K562 (cell line): Measurements from ENCODE around the gene NFKBIB. TPM values are rescaled to one million over a fixed set of nuclear protein-coding genes. Genes with fewer than 3 reads are reported as not detected.
A peak's percentile ranks its signal among the peaks of the same experiment; 100 is the strongest.

Source experiments
- BMI1 ChIP-seq: fragments of 150-350 bp; IDR thresholded peaks from 2 replicates; pipeline ENCODE4 v1.6.1; 2014; ENCODE audit warnings: low read length
- CBX2 ChIP-seq: fragments of 200-600 bp; sonication (generic); IDR thresholded peaks from one replicate; pipeline ENCODE4 v1.6.1; 2012; ENCODE audit warnings: mild to moderate bottlenecking, low read length, inconsistent platforms; ENCODE audit not compliant: insufficient read depth, poor library complexity, severe bottlenecking
- CGGBP1 ChIP-seq: fragments of 250-450 bp; sonication (Bioruptor Pico); IDR thresholded peaks from 2 replicates; pipeline ENCODE4 v1.9.0; 2021; ENCODE audit warnings: mild to moderate bottlenecking
- EHMT2 ChIP-seq: fragments of 450-650 bp; IDR thresholded peaks from 2 replicates; pipeline ENCODE4 v1.6.1; 2018; ENCODE audit warnings: antibody characterized with exemption
- HMG20B ChIP-seq: fragments of 250-450 bp; sonication (Bioruptor Pico); IDR thresholded peaks from 2 replicates; pipeline ENCODE4 v1.5.0; 2021; ENCODE audit warnings: mild to moderate bottlenecking
- KAT7 ChIP-seq: sonication (generic); formaldehyde crosslinking; IDR thresholded peaks from 2 replicates; pipeline ENCODE4 v1.8.0; 2022; ENCODE audit warnings: missing genetic modification reagents, mild to moderate bottlenecking, borderline replicate concordance
- KDM4B ChIP-seq, 2 experiments: fragments of 450-650 bp in 1 of 2; sonication (generic) in 1 of 2; IDR thresholded peaks; 2 replicates each; pipeline ENCODE4 v1.6.1; 2016 to 2017; ENCODE audit warnings: borderline replicate concordance in 2 of 2, antibody characterized with exemption in 1 of 2, low read depth in 1 of 2, mild to moderate bottlenecking in 1 of 2
- MEF2A ChIP-seq: IDR thresholded peaks from 2 replicates; pipeline ENCODE4 v1.6.1; 2011; ENCODE audit warnings: low read depth, mild to moderate bottlenecking, low read length, moderate library complexity; ENCODE audit not compliant: control insufficient read depth
- NCOR1 ChIP-seq: fragments of 450-650 bp; IDR thresholded peaks from 2 replicates; pipeline ENCODE4 v1.6.1; 2016; ENCODE audit warnings: mild to moderate bottlenecking, moderate library complexity
- PREB ChIP-seq: sonication (generic); formaldehyde crosslinking; IDR thresholded peaks from 2 replicates; pipeline ENCODE4 v1.8.1; 2023; ENCODE audit warnings: mild to moderate bottlenecking, missing genetic modification reagents
- RHOXF2B ChIP-seq: fragments of 250-450 bp; sonication (Bioruptor Pico); conservative IDR thresholded peaks from 2 replicates; pipeline ENCODE4 v1.5.1; 2021
- SRSF9 ChIP-seq: fragments of 200-400 bp; formaldehyde crosslinking; IDR thresholded peaks from 2 replicates; pipeline ENCODE4 v1.6.1; 2017; ENCODE audit warnings: low read depth, low read length, borderline replicate concordance
- THRAP3 ChIP-seq: fragments of 450-650 bp; IDR thresholded peaks from 2 replicates; pipeline ENCODE4 v1.6.1; 2016; ENCODE audit warnings: mild to moderate bottlenecking, inconsistent platforms, borderline replicate concordance
- TRIM28 ChIP-seq: fragments of 450-650 bp; IDR thresholded peaks from 2 replicates; pipeline ENCODE4 v1.6.1; 2017
- TSHZ1 ChIP-seq: fragments of 250-450 bp; sonication (Bioruptor Pico); IDR thresholded peaks from 2 replicates; pipeline ENCODE4 v1.4.0; 2020; ENCODE audit warnings: mild to moderate bottlenecking, moderate library complexity
- ZBED1 ChIP-seq: IDR thresholded peaks from 2 replicates; pipeline ENCODE4 v1.6.1; 2014
- ZBTB17 ChIP-seq: fragments of 450-650 bp; formaldehyde crosslinking; IDR thresholded peaks from 2 replicates; pipeline ENCODE4 v1.4.0; 2020; ENCODE audit warnings: mild to moderate bottlenecking
- ZHX1 ChIP-seq: fragments of 150-350 bp; conservative IDR thresholded peaks from 2 replicates; pipeline ENCODE4 v1.6.1; 2014; ENCODE audit warnings: low read length
- ZNF398 ChIP-seq: fragments of 250-450 bp; sonication (Bioruptor Pico); IDR thresholded peaks from 2 replicates; pipeline ENCODE4 v1.8.0; 2021; ENCODE audit warnings: moderate library complexity, mild to moderate bottlenecking, inconsistent platforms
- polyA plus RNA-seq, 8 experiments: library from polyadenylated mRNA; depleted of rRNA in 4 of 8; stranded (reverse) in 5 of 8; unstranded in 3 of 8; fragments of >200 nt; fragmentation: Nextera tagmentation in 2 of 8; fragmentation: Illumina TruSeq in 1 of 8; extraction: Ambion mirVana in 2 of 8; extraction: Trizol in 1 of 8; gene quantifications; 2 replicates each; pipeline versions ENCODE4 v1.2.1 to v1.2.3, GENCODE V29; 2011 to 2014; ENCODE audit warnings: inconsistent platforms in 1 of 8, missing spikeins in 1 of 8
- total RNA-seq, 7 experiments: library from RNA; depleted of rRNA in 6 of 7; stranded (reverse); fragments of >200 nt in 6 of 7; fragmentation: Illumina TruSeq in 2 of 7; extraction: Trizol in 2 of 7; gene quantifications; 2 replicates each; pipeline versions ENCODE4 v1.2.1 to v1.2.3, GENCODE V29; 2011 to 2021; ENCODE audit warnings: low replicate concordance in 1 of 7

Gene NFKBIB
- total and polyA plus RNA-seq, 9 of the 15 experiments (the other 6 are each of a cell fraction or from before 2014, with no cell fraction given) = 1.5 to 44.9 (median 10.4) TPM

GRCh38 chr19:38852231-38853044 lies 47.3 kb upstream of the NFKBIB start (continued):
- TF ChIP-seq MEF2A (no peak), THRAP3 (no peak), ZNF398 (CRISPR knock-in tag) (no peak), KAT7 (no peak), TRIM28 (no peak), PREB (CRISPR knock-in tag) (no peak), CBX2 (no peak), ZHX1 (no peak), ZBED1 (no peak), KDM4B (IDR thresholded peaks at IDR 0.05; ENCODE audit: borderline replicate concordance in 2 of 2, low read depth in 1 of 2) (no peak), BMI1 (no peak), NCOR1 (no peak), CGGBP1 (CRISPR knock-in tag) (no peak), SRSF9 (no peak), EHMT2 (no peak), RHOXF2B (CRISPR knock-in tag) (no peak), TSHZ1 (CRISPR knock-in tag) (no peak), ZBTB17 (peak; percentile 54), HMG20B (CRISPR knock-in tag) (no peak)
